Measurements from ENCODE around the gene COMT.

GRCh38 chr22:19901577-19902244 is 39.9 kb upstream of the COMT start:
- TF ChIP-seq POLR2A (IDR thresholded peaks at IDR 0.05; ENCODE audit: low read depth, low read length) (no peak), POLR2AphosphoS5 (IDR thresholded peaks at IDR 0.05; ENCODE audit: low read depth, low read length) (no peak), TAF1 (IDR thresholded peaks at IDR 0.05; ENCODE audit: borderline replicate concordance, low read depth, low read length) (no peak)

Data from GM12892 (cell line).